ENCODE results near the gene SPON2. TPM values are rescaled to one million over a fixed set of nuclear protein-coding genes. Genes with fewer than 3 reads are reported as not detected.
"Not testable (repeated sequence)": the region's sequence is repeated elsewhere in the genome, so short reads cannot be mapped to it uniquely, and the experiment has no call there.

SPON2 gene
- polyA plus RNA-seq, 2 of the 4 experiments (the other 2 are of a cell fraction), result 0.12 to 0.54 TPM

DNA sequence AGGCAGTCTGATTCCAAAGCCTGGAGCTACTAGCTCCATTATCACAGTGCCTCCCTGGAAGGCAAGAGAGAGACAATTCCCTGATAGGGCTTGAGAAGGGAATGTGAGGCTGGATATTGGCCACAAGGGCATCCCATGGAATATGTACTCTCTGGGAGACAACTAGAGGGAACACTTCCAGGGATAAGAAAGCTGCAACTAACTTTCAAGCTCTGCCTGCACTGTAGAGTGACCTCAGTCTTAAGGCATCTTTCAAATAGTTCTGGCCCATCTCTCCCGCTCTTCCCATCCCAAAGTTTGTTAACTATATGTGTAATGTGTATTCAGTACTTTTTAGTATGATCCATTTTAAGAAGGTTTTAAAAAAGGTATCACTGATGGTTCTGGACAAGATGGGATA, 45.9 kb downstream of the SPON2 start:
- 88% methylated on average over 1 of the region's 1 CpG for WGBS (ENCODE audit: missing lambda C conversion rate)
- TF ChIP-seq NFE2L2 (conservative IDR thresholded peaks at IDR 0.05; ENCODE audit: low read length) (no peak), ZFP36 (IDR thresholded peaks at IDR 0.05; ENCODE audit: borderline replicate concordance, partially characterized antibody) (no peak)
- POLR2A ChIA-PET, result no interaction called here
- CTCF ChIA-PET, result no interaction called here
- Histone ChIP-seq H3K9me3 (no peaks in the 10 kb centered on the region), H3K4me2 (no peak overlapping the region), H3K4me1 (no peaks in the 10 kb centered on the region), H3K4me3 (no peak overlapping the region), H3K27ac (no peak overlapping the region)
- ATAC-seq (no peak), DNase-seq (ENCODE audit: low read depth in 1 of 2, low spot score in 1 of 2) (no peak), FAIRE-seq (no peak)

DNA sequence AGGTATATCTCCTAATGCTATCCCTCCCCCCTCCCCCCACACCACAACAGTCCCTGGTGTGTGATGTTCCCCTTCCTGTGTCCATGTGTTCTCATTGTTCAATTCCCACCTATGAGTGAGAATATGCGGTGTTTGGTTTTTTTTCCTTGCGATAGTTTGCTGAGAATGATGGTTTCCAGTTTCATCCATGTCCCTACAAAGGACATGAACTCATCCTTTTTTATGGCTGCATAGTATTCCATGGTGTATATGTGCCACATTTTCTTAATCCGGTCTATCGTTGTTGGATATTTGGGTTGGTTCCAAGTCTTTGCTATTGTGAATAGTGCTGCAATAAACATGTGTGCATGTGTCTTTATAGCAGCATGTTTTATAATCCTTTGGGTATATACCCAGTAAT, 46.9 kb downstream of the SPON2 start:
- DNase-seq (ENCODE audit: low read depth in 1 of 2, low spot score in 1 of 2); H3K27ac ChIP-seq; H3K9me3 ChIP-seq; H3K4me3 ChIP-seq; H3K4me1 ChIP-seq; POLR2A ChIA-PET; CTCF ChIA-PET; H3K4me2 ChIP-seq; FAIRE-seq; ATAC-seq: not testable (repeated sequence)
- WGBS (ENCODE audit: missing lambda C conversion rate), result 82% methylated on average over 4 of the region's 4 CpGs

DNA sequence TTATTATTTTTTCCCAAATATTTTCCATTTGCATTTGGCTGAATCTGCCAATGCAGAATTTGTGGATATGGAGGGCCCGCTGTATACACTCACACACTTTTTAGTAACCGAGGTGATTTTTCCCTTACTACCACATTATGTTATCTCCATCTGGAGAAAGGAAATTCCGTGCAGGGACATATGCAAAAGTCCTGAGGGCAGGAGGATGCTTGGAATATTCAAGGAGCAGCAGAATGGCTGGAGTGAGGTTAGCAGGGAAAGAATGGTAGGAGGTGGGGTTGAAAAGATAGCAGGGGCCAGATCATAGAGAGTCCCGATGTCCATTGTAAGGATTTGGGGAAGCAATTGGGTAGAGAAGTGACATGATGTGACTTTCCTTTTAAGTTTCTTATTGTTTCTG, 47.6 kb downstream of the SPON2 start:
- H3K4me2 ChIP-seq, result no peak overlapping the region
- no peaks in the 10 kb centered on the region for H3K9me3 ChIP-seq
- ATAC-seq (no peak), DNase-seq (ENCODE audit: low read depth in 1 of 2, low spot score in 1 of 2) (no peak), FAIRE-seq (no peak)
- ChIA-PET POLR2A (no interaction called here), CTCF (no interaction called here)
- TF ChIP-seq HDAC2 (IDR thresholded peaks at IDR 0.05), result no peak
- no peak for TF ChIP-seq HEYL (CRISPR knock-in tag; IDR thresholded peaks at IDR 0.05)
- TF ChIP-seq GATA3 (IDR thresholded peaks at IDR 0.05; ENCODE audit: borderline replicate concordance), result no peak
- TF ChIP-seq ZNF302 (CRISPR knock-in tag; IDR thresholded peaks at IDR 0.05), result no peak
- no peak for TF ChIP-seq RARB (CRISPR knock-in tag; IDR thresholded peaks at IDR 0.05)
- TF ChIP-seq, protein P1, sequence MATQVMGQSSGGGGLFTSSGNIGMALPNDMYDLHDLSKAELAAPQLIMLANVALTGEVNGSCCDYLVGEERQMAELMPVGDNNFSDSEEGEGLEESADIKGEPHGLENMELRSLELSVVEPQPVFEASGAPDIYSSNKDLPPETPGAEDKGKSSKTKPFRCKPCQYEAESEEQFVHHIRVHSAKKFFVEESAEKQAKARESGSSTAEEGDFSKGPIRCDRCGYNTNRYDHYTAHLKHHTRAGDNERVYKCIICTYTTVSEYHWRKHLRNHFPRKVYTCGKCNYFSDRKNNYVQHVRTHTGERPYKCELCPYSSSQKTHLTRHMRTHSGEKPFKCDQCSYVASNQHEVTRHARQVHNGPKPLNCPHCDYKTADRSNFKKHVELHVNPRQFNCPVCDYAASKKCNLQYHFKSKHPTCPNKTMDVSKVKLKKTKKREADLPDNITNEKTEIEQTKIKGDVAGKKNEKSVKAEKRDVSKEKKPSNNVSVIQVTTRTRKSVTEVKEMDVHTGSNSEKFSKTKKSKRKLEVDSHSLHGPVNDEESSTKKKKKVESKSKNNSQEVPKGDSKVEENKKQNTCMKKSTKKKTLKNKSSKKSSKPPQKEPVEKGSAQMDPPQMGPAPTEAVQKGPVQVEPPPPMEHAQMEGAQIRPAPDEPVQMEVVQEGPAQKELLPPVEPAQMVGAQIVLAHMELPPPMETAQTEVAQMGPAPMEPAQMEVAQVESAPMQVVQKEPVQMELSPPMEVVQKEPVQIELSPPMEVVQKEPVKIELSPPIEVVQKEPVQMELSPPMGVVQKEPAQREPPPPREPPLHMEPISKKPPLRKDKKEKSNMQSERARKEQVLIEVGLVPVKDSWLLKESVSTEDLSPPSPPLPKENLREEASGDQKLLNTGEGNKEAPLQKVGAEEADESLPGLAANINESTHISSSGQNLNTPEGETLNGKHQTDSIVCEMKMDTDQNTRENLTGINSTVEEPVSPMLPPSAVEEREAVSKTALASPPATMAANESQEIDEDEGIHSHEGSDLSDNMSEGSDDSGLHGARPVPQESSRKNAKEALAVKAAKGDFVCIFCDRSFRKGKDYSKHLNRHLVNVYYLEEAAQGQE (IDR thresholded peaks at IDR 0.05), result no peak
- TF ChIP-seq ESRRA (IDR thresholded peaks at IDR 0.05; ENCODE audit: borderline replicate concordance, low read length), result no peak
- no peak for TF ChIP-seq RNF2 (IDR thresholded peaks at IDR 0.05; ENCODE audit: borderline replicate concordance, low read depth)
- no peak for TF ChIP-seq CHD2 (IDR thresholded peaks at IDR 0.05; ENCODE audit: low read length, partially characterized antibody)
- no peak for TF ChIP-seq SMC3 (IDR thresholded peaks at IDR 0.05)
- no peak overlapping the region for H3K4me3 ChIP-seq
- 80% methylated on average over 4 of the region's 4 CpGs for WGBS (ENCODE audit: missing lambda C conversion rate)
- H3K4me1 ChIP-seq, result no peaks in the 10 kb centered on the region
- H3K27ac ChIP-seq, result no peak overlapping the region

DNA sequence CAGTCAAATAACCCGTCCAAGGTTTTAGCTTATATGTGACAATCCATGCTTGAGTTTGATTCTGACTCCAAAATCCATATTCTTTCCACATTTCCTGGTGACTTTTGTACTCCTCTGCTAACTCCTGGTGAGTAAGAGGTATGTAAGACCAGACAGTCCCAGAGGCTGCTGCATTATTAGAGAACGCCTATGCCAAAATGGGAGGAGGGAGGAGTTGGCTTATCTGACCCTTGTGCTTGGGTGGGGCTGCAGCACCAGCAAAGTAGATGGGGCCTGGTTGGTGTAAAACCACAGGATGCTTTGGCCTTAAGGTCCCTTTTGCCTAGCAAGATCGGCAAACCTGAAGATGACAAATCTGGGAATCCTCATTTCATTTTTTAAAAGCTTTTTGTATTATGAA, 49.9 kb downstream of the SPON2 start:
- H3K4me3 ChIP-seq, result no peak overlapping the region
- H3K4me2 ChIP-seq, result no peak overlapping the region
- H3K9me3 ChIP-seq, result no peaks in the 10 kb centered on the region
- no peaks in the 10 kb centered on the region for H3K4me1 ChIP-seq
- no peak for TF ChIP-seq RNF2 (IDR thresholded peaks at IDR 0.05; ENCODE audit: borderline replicate concordance, low read depth)
- TF ChIP-seq CEBPB (IDR thresholded peaks at IDR 0.05), result no peak
- FAIRE-seq, result no peak
- no peak for DNase-seq (ENCODE audit: low read depth in 1 of 2, low spot score in 1 of 2)
- ChIA-PET CTCF (interaction anchor here (1.8 kb wide), 1 partner anchor 8 kb away, joined by 11 read pairs; no protein-coding TSS in a partner anchor), POLR2A (no interaction called here)
- H3K27ac ChIP-seq, result no peak overlapping the region
- 82% methylated on average over 3 of the region's 3 CpGs for WGBS (ENCODE audit: missing lambda C conversion rate)
- ATAC-seq, result no peak

Small RNA genes within 50 kb of the gene (small RNA-seq; reads per million reads assigned to genes)
- 0 reads per million in 6 experiments for gene RF00554

Other genes starting within 250 kb of the SPON2 start
- gene GAK, start 240.3 kb downstream of the SPON2 start, polyA plus RNA-seq (2011; rRNA removed), result 13.8 and 15.3 TPM in 2 replicates
- 31.5 to 34.3 TPM (median 34.3 TPM) in 3 replicates for gene GAK, start 240.3 kb downstream of the SPON2 start, polyA plus RNA-seq (2017; fragmentation: RNase III; extraction: RNeasy Plus Mini Kit Qiagen cat#74134 plus additional on column Dnase treatment)
- gene TMEM175, start 240.1 kb downstream of the SPON2 start, polyA plus RNA-seq (2011; rRNA removed), result 19.4 and 26.5 TPM in 2 replicates
- gene TMEM175, start 240.1 kb downstream of the SPON2 start, polyA plus RNA-seq (2017; fragmentation: RNase III; extraction: RNeasy Plus Mini Kit Qiagen cat#74134 plus additional on column Dnase treatment), result 14.8 to 16.7 TPM (median 15.7 TPM) in 3 replicates
- gene DGKQ, start 199.0 kb downstream of the SPON2 start, polyA plus RNA-seq (2011; rRNA removed), result 2.7 and 3.3 TPM in 2 replicates
- gene DGKQ, start 199.0 kb downstream of the SPON2 start, polyA plus RNA-seq (2017; fragmentation: RNase III; extraction: RNeasy Plus Mini Kit Qiagen cat#74134 plus additional on column Dnase treatment), result 6.2 to 7.8 TPM (median 7.0 TPM) in 3 replicates
- gene IDUA, start 185.5 kb downstream of the SPON2 start, polyA plus RNA-seq (2011; rRNA removed), result 3.1 and 4.2 TPM in 2 replicates
- gene IDUA, start 185.5 kb downstream of the SPON2 start, polyA plus RNA-seq (2017; fragmentation: RNase III; extraction: RNeasy Plus Mini Kit Qiagen cat#74134 plus additional on column Dnase treatment), result 13.9 to 19.4 TPM (median 19.2 TPM) in 3 replicates
- gene SLC26A1, start 179.2 kb downstream of the SPON2 start, polyA plus RNA-seq (2011; rRNA removed), result 0.09 and 0.23 TPM in 2 replicates
- gene SLC26A1, start 179.2 kb downstream of the SPON2 start, polyA plus RNA-seq (2017; fragmentation: RNase III; extraction: RNeasy Plus Mini Kit Qiagen cat#74134 plus additional on column Dnase treatment), result 0.30 to 0.61 TPM (median 0.50 TPM) in 3 replicates
- 4.7 and 8.3 TPM in 2 replicates for gene FGFRL1, start 161.0 kb downstream of the SPON2 start, polyA plus RNA-seq (2011; rRNA removed)
- gene FGFRL1, start 161.0 kb downstream of the SPON2 start, polyA plus RNA-seq (2017; fragmentation: RNase III; extraction: RNeasy Plus Mini Kit Qiagen cat#74134 plus additional on column Dnase treatment), result 11.2 to 11.4 TPM (median 11.2 TPM) in 3 replicates
- gene RNF212, start 59.0 kb downstream of the SPON2 start, polyA plus RNA-seq (2011; rRNA removed), result 3.0 and 3.6 TPM in 2 replicates
- 2.1 to 3.9 TPM (median 3.0 TPM) in 3 replicates for gene RNF212, start 59.0 kb downstream of the SPON2 start, polyA plus RNA-seq (2017; fragmentation: RNase III; extraction: RNeasy Plus Mini Kit Qiagen cat#74134 plus additional on column Dnase treatment)
- 39.3 and 43.1 TPM in 2 replicates for gene CTBP1, start 76.5 kb upstream of the SPON2 start, polyA plus RNA-seq (2011; rRNA removed)
- 85.3 to 94.1 TPM (median 93.1 TPM) in 3 replicates for gene CTBP1, start 76.5 kb upstream of the SPON2 start, polyA plus RNA-seq (2017; fragmentation: RNase III; extraction: RNeasy Plus Mini Kit Qiagen cat#74134 plus additional on column Dnase treatment)
- 42.4 and 46.1 TPM in 2 replicates for gene MAEA, start 117.3 kb upstream of the SPON2 start, polyA plus RNA-seq (2011; rRNA removed)
- gene MAEA, start 117.3 kb upstream of the SPON2 start, polyA plus RNA-seq (2017; fragmentation: RNase III; extraction: RNeasy Plus Mini Kit Qiagen cat#74134 plus additional on column Dnase treatment), result 58.4 to 67.1 TPM (median 58.5 TPM) in 3 replicates
- 6.3 and 6.9 TPM in 2 replicates for gene UVSSA, start 174.6 kb upstream of the SPON2 start, polyA plus RNA-seq (2011; rRNA removed)
- gene UVSSA, start 174.6 kb upstream of the SPON2 start, polyA plus RNA-seq (2017; fragmentation: RNase III; extraction: RNeasy Plus Mini Kit Qiagen cat#74134 plus additional on column Dnase treatment), result 4.3 to 5.4 TPM (median 4.5 TPM) in 3 replicates
- gene NKX1-1, start 233.9 kb upstream of the SPON2 start, polyA plus RNA-seq (2011; rRNA removed), result not detected in 2 replicates
- not detected in 3 replicates for gene NKX1-1, start 233.9 kb upstream of the SPON2 start, polyA plus RNA-seq (2017; fragmentation: RNase III; extraction: RNeasy Plus Mini Kit Qiagen cat#74134 plus additional on column Dnase treatment)

Data from A549 (cell line).